ENCODE results near the gene FAM193B.

The FAM193B gene

GRCh38 chr5:177600508-177601018 is 46.2 kb upstream of the FAM193B start:
- TF ChIP-seq, protein P1, sequence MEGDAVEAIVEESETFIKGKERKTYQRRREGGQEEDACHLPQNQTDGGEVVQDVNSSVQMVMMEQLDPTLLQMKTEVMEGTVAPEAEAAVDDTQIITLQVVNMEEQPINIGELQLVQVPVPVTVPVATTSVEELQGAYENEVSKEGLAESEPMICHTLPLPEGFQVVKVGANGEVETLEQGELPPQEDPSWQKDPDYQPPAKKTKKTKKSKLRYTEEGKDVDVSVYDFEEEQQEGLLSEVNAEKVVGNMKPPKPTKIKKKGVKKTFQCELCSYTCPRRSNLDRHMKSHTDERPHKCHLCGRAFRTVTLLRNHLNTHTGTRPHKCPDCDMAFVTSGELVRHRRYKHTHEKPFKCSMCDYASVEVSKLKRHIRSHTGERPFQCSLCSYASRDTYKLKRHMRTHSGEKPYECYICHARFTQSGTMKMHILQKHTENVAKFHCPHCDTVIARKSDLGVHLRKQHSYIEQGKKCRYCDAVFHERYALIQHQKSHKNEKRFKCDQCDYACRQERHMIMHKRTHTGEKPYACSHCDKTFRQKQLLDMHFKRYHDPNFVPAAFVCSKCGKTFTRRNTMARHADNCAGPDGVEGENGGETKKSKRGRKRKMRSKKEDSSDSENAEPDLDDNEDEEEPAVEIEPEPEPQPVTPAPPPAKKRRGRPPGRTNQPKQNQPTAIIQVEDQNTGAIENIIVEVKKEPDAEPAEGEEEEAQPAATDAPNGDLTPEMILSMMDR (conservative IDR thresholded peaks at IDR 0.05; ENCODE audit: low read depth, low read length) = no peak
- peak overlapping the region; percentile 74 for H3K4me3 ChIP-seq (ENCODE audit: low read depth, low read length)
- DNase-seq (ENCODE audit: low read depth) = peak; percentile 38

- H3K4me3 ChIP-seq (ENCODE audit: low read depth, low read length) = peak within 1 kb of the TSS; percentile 74
- TF ChIP-seq, protein P1 (conservative IDR thresholded peaks at IDR 0.05; ENCODE audit: low read depth, low read length) = peak; percentile 8
- peak; percentile 80 for DNase-seq (ENCODE audit: low read depth)
Measured at GRCh38 chr5:177599731-177600507, 45.6 kb upstream of the FAM193B start, which contains the start of gene B4GALT7. B4GALT7 (plus strand) TSS chr5:177600132; CDS start chr5:177600211, 79 bp downstream.

GRCh38 chr5:177598477-177598876 is 44.1 kb upstream of the FAM193B start:
- no peak for DNase-seq (ENCODE audit: low read depth)
- H3K4me3 ChIP-seq (ENCODE audit: low read depth, low read length) = no peak overlapping the region
- TF ChIP-seq, protein P1 (conservative IDR thresholded peaks at IDR 0.05; ENCODE audit: low read depth, low read length) = no peak

- no peak for DNase-seq (ENCODE audit: low read depth)
- TF ChIP-seq, protein P1 (conservative IDR thresholded peaks at IDR 0.05; ENCODE audit: low read depth, low read length) = no peak
- no peak overlapping the region for H3K4me3 ChIP-seq (ENCODE audit: low read depth, low read length)
Measured at GRCh38 chr5:177596775-177597238, 42.4 kb upstream of the FAM193B start.

- no peak for DNase-seq (ENCODE audit: low read depth)
- no peak overlapping the region for H3K4me3 ChIP-seq (ENCODE audit: low read depth, low read length)
- TF ChIP-seq, protein P1 (conservative IDR thresholded peaks at IDR 0.05; ENCODE audit: low read depth, low read length) = no peak
Measured at GRCh38 chr5:177595991-177596774, 41.8 kb upstream of the FAM193B start.

- TF ChIP-seq, protein P1 (conservative IDR thresholded peaks at IDR 0.05; ENCODE audit: low read depth, low read length) = no peak
- no peak for DNase-seq (ENCODE audit: low read depth)
- H3K4me3 ChIP-seq (ENCODE audit: low read depth, low read length) = no peak overlapping the region
Measured at GRCh38 chr5:177595026-177595585, 40.7 kb upstream of the FAM193B start.

Data from choroid plexus epithelial cell (primary cell).